Liver (tissue), 9 donors: Measurements from ENCODE around the gene PPAN. TPM values are rescaled to one million over a fixed set of nuclear protein-coding genes. Genes with fewer than 3 reads are reported as not detected.

Experiments
- DNase-seq: peaks from one replicate; pipeline ENCODE4 v3.0.0-alpha.2; 2017; ENCODE audit warnings: low spot score
- H3K27ac ChIP-seq, 2 donors: one replicate each; pipeline ENCODE4 v1.7.0; 2013; ENCODE audit warnings: inconsistent platforms in 2 of 2, low read length in 2 of 2, control low read depth in 1 of 2, low read depth in 1 of 2, mild to moderate bottlenecking in 1 of 2
- H3K27me3 ChIP-seq, 4 donors: one replicate each; pipeline versions ENCODE4 v1.6.1 to v1.7.0; 2013; ENCODE audit warnings: low read length in 3 of 4, inconsistent platforms in 1 of 4, mild to moderate bottlenecking in 1 of 4, moderate library complexity in 1 of 4; ENCODE audit not compliant: control insufficient read depth in 4 of 4, insufficient read depth in 4 of 4
- H3K36me3 ChIP-seq, 4 donors: one replicate each; pipeline versions ENCODE4 v1.6.1 to v1.7.0; 2013; ENCODE audit warnings: low read length in 3 of 4, mild to moderate bottlenecking in 3 of 4, low read depth in 1 of 4, moderate library complexity in 1 of 4; ENCODE audit not compliant: control insufficient read depth in 4 of 4, insufficient read depth in 3 of 4
- H3K4me1 ChIP-seq, 4 donors: one replicate each; pipeline versions ENCODE4 v1.6.1 to v1.7.0; 2013; ENCODE audit warnings: low read length in 3 of 4, mild to moderate bottlenecking in 3 of 4, moderate library complexity in 1 of 4; ENCODE audit not compliant: control insufficient read depth in 4 of 4, insufficient read depth in 4 of 4
- H3K4me3 ChIP-seq, 3 donors: one replicate each; pipeline versions ENCODE4 v1.6.1 to v1.7.0; 2013; ENCODE audit warnings: low read length in 3 of 3, control low read depth in 1 of 3, low read depth in 1 of 3, mild to moderate bottlenecking in 1 of 3
- H3K9ac ChIP-seq, 2 donors: one replicate each; pipeline ENCODE4 v1.7.0; 2013; ENCODE audit warnings: low read length in 2 of 2, mild to moderate bottlenecking in 2 of 2, moderate library complexity in 2 of 2, control low read depth in 1 of 2, low read depth in 1 of 2
- H3K9me3 ChIP-seq, 4 donors: one replicate each; pipeline versions ENCODE4 v1.6.1 to v1.7.0; 2013; ENCODE audit warnings: low read length in 3 of 4; ENCODE audit not compliant: control insufficient read depth in 4 of 4
- EGR1 ChIP-seq, 2 donors: IDR thresholded peaks; 2 replicates each; pipeline ENCODE4 v1.6.1; 2016 to 2018; ENCODE audit warnings: antibody characterized with exemption in 2 of 2, low read depth in 2 of 2
- FOXA1 ChIP-seq: IDR thresholded peaks from 2 replicates; pipeline ENCODE4 v1.6.1; 2016; ENCODE audit warnings: antibody characterized with exemption
- FOXA2 ChIP-seq: IDR thresholded peaks from 2 replicates; pipeline ENCODE4 v1.6.1; 2016; ENCODE audit warnings: antibody characterized with exemption
- JUND ChIP-seq, 2 donors: IDR thresholded peaks; 2 replicates each; pipeline ENCODE4 v1.6.1; 2016; ENCODE audit warnings: antibody characterized with exemption in 2 of 2
- NR2F2 ChIP-seq: IDR thresholded peaks from 2 replicates; pipeline ENCODE4 v1.6.1; 2016; ENCODE audit warnings: antibody characterized with exemption
- RAD21 ChIP-seq, 2 donors: IDR thresholded peaks; 2 replicates each; pipeline ENCODE4 v1.6.1; 2016; ENCODE audit warnings: antibody characterized with exemption in 2 of 2, mild to moderate bottlenecking in 2 of 2
- RXRA ChIP-seq, 2 donors: IDR thresholded peaks; 2 replicates each; pipeline ENCODE4 v1.6.1; 2017 to 2018; ENCODE audit warnings: antibody characterized with exemption in 2 of 2, mild to moderate bottlenecking in 1 of 2
- SP1 ChIP-seq: IDR thresholded peaks from 2 replicates; pipeline ENCODE4 v1.6.1; 2018; ENCODE audit warnings: antibody characterized with exemption, mild to moderate bottlenecking
- TAF1 ChIP-seq: conservative IDR thresholded peaks from 2 replicates; pipeline ENCODE4 v1.6.1; 2016; ENCODE audit warnings: antibody characterized with exemption, mild to moderate bottlenecking
- YY1 ChIP-seq: IDR thresholded peaks from 2 replicates; pipeline ENCODE4 v1.6.1; 2016; ENCODE audit warnings: antibody characterized with exemption, mild to moderate bottlenecking
- WGBS: extraction: QIAGEN DNeasy Blood & Tissue Kit; methylation state at CpG from one replicate; pipeline ENCODE4 v1.1.7; 2013; 5-methylcytosine and 5-hydroxymethylcytosine counted together
- polyA plus RNA-seq, 2 donors: library from polyadenylated mRNA; stranded (reverse) in 1 of 2; unstranded in 1 of 2; fragments of 200-250 nt in 1 of 2; fragments of >200 nt in 1 of 2; fragmentation: Nextera tagmentation in 1 of 2; extraction: Ambion mirVana in 1 of 2; gene quantifications; one replicate each; pipeline versions ENCODE4 v1.2.1 to v1.2.3, GENCODE V29; 2013 to 2015
- total RNA-seq, 2 donors: library from RNA; depleted of rRNA; stranded (reverse); fragments of >200 nt; gene quantifications; one replicate each; pipeline ENCODE4 v1.2.3, GENCODE V29; 2014
- TF ChIP-seq, protein P1 (sequence below): fragments of 150-350 bp; IDR thresholded peaks from 2 replicates; pipeline ENCODE4 v1.5.1; 2017; ENCODE audit warnings: improper control_type of control experiment, low read depth, low read length; ENCODE audit not compliant: missing input control
- donor health status: healthy.
- donor health status: healthy.
- donor health status: healthy.
- donor health status: healthy.
- donor health status: healthy.

The PPAN gene
- total and polyA plus RNA-seq, 4 donors, result 10.1 to 20.7 (median 14.2) TPM

DNA sequence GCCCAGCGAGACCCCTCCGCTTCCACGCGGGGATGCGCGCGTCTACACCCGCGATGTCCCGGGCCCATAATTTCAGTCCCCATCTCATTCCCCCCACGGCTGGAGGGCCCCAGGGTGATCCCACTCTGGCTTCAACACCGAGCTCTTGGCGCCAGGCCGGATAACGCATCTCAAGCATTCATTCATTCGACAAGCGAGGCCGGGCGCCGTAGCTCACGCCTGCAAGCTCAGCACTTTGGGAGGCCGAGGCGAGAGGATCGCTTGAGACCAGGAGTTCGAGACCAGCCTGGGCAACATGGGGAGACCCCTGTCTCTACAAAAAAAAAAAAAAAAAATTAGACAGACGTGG, 9.6 kb upstream of the PPAN start:
- H3K4me1 ChIP-seq, result peaks cover 13 to 42% (median 29%) of the 10 kb centered on the region in 4 donors
- no peak for DNase-seq

DNA sequence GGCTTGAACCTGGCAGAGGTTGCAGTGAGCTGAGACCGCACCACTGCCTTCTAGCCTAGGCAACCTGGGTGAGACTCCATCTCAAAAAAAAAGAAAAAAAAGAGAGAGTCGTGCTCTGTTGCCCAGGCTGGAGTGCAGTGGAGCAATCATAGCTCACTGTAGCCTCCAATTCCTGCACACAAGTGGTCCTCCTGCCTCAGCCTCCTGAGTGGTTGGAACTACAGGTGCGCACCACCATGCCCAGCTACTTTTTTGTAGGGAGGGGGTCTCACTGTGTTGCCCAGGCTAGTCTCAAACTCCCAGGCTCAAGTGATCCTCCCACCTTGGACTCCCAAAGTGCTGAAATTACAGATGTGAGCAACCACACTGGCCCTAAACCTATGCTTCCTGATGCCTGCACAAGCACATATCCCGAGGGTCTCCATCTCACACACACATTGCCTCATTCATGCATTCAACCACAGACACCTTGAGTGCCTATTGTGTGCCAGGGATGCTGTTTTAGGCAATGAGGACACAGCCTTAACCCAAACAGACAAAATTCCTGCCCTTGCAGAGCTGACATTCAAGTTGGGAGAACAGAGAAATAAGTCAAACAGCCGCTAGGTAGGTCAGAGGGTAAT, 5.9 kb upstream of the PPAN start:
- TF ChIP-seq SP1 (no peak), TAF1 (no peak), RXRA (IDR thresholded peaks at IDR 0.05) (no peak), EGR1 (IDR thresholded peaks at IDR 0.05; ENCODE audit: low read depth in 2 of 2) (no peak)
- Histone ChIP-seq H3K9ac (no peak overlapping the region), H3K36me3 (no peaks in the 10 kb centered on the region), H3K9me3 (no peaks in the 10 kb centered on the region), H3K4me3 (no peak overlapping the region), H3K27ac (no peak overlapping the region), H3K27me3 (no peaks in the 10 kb centered on the region), H3K4me1 (peaks cover 3 to 14% (median 8%) of the 10 kb centered on the region in 4 donors)
- no peak for DNase-seq
- 86% methylated on average over 5 of the region's 5 CpGs for WGBS

More for the DNA sequence above, 9.6 kb upstream of the PPAN start:
- Histone ChIP-seq H3K9ac (no peak overlapping the region), H3K27ac (peak overlapping the region; percentile 6 to 69), H3K9me3 (no peaks in the 10 kb centered on the region), H3K36me3 (peaks cover 8 to 20% (median 15%) of the 10 kb centered on the region in 4 donors), H3K4me3 (peak overlapping the region; percentile 0 to 47 (median 13)), H3K27me3 (no peaks in the 10 kb centered on the region)
- 31% methylated on average over 26 of the region's 26 CpGs for WGBS
- no peak for TF ChIP-seq SP1
- no peak for TF ChIP-seq RAD21 (IDR thresholded peaks at IDR 0.05)

DNA sequence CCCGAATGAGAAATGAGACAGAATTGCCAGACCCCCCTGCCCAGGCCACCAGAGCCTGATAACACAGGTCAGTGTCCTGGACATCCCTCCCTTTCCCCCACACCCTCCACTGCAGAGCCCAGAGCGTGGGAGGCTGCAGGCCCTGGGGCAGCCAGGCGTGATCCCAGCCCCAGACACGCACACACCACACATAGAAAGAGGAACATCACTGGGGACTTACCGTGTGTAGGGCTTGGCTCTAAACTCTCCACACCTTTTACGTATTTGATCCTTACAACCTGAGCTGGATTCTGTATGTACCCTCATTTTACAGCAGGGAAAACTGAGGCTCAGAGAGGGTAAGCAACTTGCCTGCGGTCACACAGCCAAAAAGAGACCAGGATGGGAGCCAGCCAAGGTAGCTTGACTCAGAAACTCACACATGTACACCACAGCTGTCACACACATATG, 3.4 kb upstream of the PPAN start:
- Histone ChIP-seq H3K27me3 (no peaks in the 10 kb centered on the region), H3K4me3 (no peak overlapping the region), H3K27ac (peak overlapping the region; percentile 59 to 65), H3K9me3 (no peaks in the 10 kb centered on the region), H3K9ac (no peak overlapping the region), H3K36me3 (peaks cover 2 to 6% (median 4%) of the 10 kb centered on the region in 4 donors), H3K4me1 (peaks cover 0 to 16% (median 8%) of the 10 kb centered on the region in 4 donors)
- TF ChIP-seq EGR1 (IDR thresholded peaks at IDR 0.05; ENCODE audit: low read depth in 2 of 2), result no peak
- TF ChIP-seq NR2F2, result peak; percentile 25
- TF ChIP-seq RXRA (IDR thresholded peaks at IDR 0.05), result peak; percentile 37 to 60
- 83% methylated on average over 7 of the region's 7 CpGs for WGBS
- DNase-seq, result no peak

DNA sequence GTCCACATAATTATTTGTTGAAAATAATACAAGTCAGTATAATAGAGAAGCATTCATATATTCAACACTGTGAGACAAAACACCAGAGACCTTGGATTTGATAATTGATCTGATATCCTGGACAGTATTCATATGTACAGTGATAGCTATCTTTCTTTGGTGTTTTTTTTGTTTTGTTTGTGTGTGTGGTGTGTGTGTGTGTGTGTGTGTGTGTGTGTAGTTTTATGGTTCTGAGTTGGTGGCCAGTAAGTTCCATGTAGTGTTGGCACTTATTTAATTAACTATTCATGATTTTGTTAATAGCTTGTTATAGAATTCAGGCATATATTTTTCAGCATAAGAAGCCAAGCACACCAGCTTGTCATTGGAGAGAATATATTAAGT, 2.0 kb upstream of the PPAN start:
- no peak overlapping the region for H3K27ac ChIP-seq
- peaks cover 0 to 11% (median 8%) of the 10 kb centered on the region in 4 donors for H3K4me1 ChIP-seq
- H3K4me3 ChIP-seq, result no peak overlapping the region
- H3K9ac ChIP-seq, result no peak overlapping the region
- TF ChIP-seq YY1, result no peak
- no peak for TF ChIP-seq RXRA (IDR thresholded peaks at IDR 0.05)
- TF ChIP-seq JUND (IDR thresholded peaks at IDR 0.05), result no peak
- TF ChIP-seq SP1, result no peak
- no peak for TF ChIP-seq FOXA1
- no peak for TF ChIP-seq EGR1 (IDR thresholded peaks at IDR 0.05; ENCODE audit: low read depth in 2 of 2)
- no peak for TF ChIP-seq FOXA2
- TF ChIP-seq, protein P1, sequence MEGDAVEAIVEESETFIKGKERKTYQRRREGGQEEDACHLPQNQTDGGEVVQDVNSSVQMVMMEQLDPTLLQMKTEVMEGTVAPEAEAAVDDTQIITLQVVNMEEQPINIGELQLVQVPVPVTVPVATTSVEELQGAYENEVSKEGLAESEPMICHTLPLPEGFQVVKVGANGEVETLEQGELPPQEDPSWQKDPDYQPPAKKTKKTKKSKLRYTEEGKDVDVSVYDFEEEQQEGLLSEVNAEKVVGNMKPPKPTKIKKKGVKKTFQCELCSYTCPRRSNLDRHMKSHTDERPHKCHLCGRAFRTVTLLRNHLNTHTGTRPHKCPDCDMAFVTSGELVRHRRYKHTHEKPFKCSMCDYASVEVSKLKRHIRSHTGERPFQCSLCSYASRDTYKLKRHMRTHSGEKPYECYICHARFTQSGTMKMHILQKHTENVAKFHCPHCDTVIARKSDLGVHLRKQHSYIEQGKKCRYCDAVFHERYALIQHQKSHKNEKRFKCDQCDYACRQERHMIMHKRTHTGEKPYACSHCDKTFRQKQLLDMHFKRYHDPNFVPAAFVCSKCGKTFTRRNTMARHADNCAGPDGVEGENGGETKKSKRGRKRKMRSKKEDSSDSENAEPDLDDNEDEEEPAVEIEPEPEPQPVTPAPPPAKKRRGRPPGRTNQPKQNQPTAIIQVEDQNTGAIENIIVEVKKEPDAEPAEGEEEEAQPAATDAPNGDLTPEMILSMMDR, result no peak
- DNase-seq, result no peak
- H3K9me3 ChIP-seq, result no peaks in the 10 kb centered on the region
- no peaks in the 10 kb centered on the region for H3K27me3 ChIP-seq
- peaks cover 4 to 15% (median 10%) of the 10 kb centered on the region in 4 donors for H3K36me3 ChIP-seq
